GM19239 (cell line): ENCODE measurements around the gene SIK2.
"Not testable (repeated sequence)": the region's sequence is repeated elsewhere in the genome, so short reads cannot be mapped to it uniquely, and the experiment has no call there.

Experiments
- DNase-seq: peaks from one replicate; pipeline ENCODE4 v3.0.0; 2011; ENCODE audit warnings: low spot score; ENCODE audit not compliant: insufficient read length
- FAIRE-seq: peaks from 2 replicates; lab custom pipeline; 2011; peaks lifted over from hg19 to GRCh38; lab: Jason Lieb, UNC

SIK2 gene

GRCh38 chr11:111645657-111646316, 43.5 kb downstream of the SIK2 start:
- DNase-seq, result no peak

DNA sequence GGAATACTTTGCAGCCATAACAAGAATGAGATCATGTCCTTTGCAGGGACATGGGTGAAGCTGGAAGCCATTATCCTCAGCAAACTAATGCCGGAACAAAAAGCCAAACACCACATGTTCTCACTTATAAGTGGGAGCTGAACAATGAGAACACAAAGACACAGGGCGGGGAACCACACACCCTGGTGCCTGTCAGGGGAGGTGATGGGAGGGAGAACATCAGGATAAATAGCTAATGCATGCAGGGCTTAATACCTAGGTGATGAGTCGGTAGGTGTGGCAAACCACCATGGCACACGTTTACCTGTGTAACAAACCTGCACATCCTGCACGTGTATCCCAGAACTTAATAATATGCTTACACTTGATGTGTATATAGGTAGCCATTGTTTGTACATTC, 49.1 kb downstream of the SIK2 start:
- not testable (repeated sequence) for DNase-seq, FAIRE-seq

More at GRCh38 chr11:111645657-111646316, 43.5 kb downstream of the SIK2 start:
- FAIRE-seq, result no peak

- no peak for FAIRE-seq
- DNase-seq, result no peak
Measured at GRCh38 chr11:111652184-111652583, 49.9 kb downstream of the SIK2 start.

DNA sequence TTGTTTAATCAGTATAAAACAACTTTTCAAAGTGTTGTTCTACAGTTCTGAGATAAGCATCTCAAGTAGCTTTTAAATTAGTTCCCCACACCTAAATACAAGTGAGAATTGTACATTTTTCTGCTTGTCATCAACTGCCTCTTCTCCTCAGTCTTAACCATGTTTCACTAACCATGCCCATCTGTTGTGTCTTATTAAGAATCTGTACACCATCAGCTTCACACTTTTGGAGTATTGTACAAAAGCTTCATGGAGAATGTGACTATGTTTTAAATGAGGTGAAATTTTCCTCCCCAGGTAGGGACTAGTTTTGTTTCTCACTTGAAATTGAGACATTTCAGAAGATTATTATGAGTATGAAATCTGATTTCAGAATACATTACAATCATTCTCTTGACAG, 52.4 kb downstream of the SIK2 start:
- FAIRE-seq (no peak), DNase-seq (no peak)

DNA sequence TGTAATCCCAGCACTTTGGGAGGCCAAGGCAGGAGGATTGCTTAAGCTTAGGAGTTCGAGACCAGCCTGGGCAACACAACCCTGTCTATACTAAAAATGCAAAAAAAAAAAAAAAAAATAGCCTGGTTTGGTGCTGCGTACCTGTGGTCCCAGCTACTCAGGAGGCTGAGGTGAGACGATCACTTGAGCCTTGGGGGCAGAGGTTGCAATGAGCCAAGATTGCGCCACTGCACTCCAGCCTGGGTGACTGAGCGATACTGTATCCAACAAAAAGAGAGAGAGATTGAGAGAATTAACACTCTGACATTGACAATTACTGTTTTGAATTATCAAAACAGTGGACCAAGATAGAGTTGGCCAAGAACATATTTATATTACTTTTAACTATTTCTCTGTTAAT, 53.7 kb downstream of the SIK2 start:
- FAIRE-seq, result no peak
- DNase-seq, result no peak

GRCh38 chr11:111657905-111658304, 55.7 kb downstream of the SIK2 start:
- not testable (repeated sequence) for FAIRE-seq, DNase-seq

DNA sequence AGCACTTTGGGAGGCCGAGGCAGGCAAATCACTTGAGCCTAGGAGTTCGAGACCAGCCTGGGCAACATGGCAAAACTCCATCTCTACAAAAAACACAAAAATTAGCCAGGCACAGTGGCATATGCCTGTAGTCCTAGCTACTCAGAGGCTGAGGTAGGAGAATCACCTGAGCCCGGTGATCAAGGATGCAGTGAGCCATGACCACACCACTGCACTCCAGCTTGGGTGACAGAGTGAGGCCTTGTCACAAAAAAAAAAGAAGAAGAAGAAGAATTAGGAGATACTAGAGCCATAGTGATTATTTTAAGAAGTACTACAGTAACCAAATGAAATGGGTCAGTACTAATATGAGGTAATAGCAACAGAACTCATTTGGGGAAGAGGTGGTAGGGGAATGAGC, 56.2 kb downstream of the SIK2 start:
- not testable (repeated sequence) for FAIRE-seq, DNase-seq

DNA sequence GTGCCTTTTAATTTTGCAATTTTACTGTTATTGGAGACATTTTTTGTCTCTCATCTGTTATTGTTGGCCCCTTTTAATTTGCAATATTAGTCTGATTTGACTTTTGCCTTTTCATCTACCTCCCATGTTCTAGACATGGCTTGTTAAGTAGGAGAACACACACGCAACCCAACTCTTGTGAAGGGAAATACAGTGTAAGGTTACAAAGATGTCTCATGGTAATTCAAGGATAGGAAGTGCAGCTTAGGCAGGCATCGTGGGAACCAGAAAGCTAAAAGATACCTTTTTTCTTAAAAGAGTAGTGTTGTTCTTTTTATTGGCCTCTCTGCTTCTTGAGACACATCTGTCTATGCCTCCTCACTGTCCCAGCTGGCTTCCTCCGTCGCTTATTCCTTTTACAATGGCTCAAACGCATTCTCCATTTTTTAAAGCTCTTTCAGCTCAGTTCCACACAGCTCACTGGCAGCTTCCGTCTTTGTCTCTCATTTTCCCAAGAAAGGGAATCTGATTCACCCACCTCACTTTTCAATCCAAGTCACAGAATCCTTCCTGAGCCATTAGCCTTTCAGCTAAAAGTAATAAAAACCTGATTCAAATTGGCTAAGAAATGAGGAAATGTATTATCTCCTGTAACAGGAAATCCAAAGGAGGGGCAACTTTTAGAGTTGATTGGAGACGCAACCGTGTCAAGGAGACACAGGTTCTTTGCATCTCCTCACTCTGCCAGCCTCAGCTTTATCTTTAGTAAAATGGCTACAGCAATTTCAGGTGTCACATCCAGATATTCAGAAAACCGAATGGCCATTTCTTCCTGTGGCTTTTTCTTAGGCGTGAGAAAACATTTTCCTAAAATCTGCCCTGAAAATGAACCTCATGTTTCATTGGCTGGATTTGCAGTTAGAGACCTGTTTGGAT, 57.2 kb downstream of the SIK2 start:
- DNase-seq (no peak), FAIRE-seq (no peak)

DNA sequence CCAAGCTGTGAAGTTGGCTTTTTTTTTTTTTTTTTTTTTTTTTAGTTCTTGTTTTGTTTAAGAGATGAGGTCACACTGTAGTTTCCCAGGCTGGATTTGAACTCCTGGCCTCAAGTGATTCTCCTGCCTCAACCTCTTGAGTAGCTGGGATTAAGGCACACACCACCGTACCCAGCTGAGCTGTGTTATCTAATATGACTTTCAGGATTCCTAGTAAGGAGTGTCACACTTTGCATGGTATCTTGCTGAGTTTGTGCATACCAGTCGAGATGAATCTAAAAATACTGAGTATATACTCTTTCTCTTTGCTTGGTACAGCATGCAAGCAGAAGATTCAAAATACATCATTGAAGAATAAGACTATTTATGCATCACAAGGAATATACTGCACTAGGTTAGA, 58.6 kb downstream of the SIK2 start:
- no peak for FAIRE-seq
- DNase-seq, result no peak

GRCh38 chr11:111663820-111664219, 61.6 kb downstream of the SIK2 start:
- FAIRE-seq (no peak), DNase-seq (no peak)

GRCh38 chr11:111665777-111666176, 63.5 kb downstream of the SIK2 start:
- FAIRE-seq, result no peak

DNA sequence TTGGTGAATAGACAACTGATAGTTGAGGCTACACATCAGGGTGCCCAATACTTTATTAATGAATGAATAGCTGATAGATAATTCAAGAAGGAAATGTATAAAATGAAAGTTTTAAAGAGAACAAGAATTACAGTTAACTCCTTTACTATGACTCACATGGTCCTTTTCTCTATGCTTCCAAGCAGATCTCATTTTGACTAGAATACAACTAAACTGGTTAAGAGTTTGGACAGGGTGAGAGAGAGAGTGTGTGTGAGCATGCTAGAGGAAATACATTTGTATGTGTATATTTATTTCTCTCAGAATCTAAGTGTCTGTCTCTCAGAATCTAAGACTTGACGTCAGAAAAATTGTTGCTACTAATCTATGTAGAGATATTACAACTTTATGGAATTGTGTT, 66.7 kb downstream of the SIK2 start:
- FAIRE-seq (no peak), DNase-seq (no peak)

More at GRCh38 chr11:111665777-111666176, 63.5 kb downstream of the SIK2 start:
- no peak for DNase-seq

DNA sequence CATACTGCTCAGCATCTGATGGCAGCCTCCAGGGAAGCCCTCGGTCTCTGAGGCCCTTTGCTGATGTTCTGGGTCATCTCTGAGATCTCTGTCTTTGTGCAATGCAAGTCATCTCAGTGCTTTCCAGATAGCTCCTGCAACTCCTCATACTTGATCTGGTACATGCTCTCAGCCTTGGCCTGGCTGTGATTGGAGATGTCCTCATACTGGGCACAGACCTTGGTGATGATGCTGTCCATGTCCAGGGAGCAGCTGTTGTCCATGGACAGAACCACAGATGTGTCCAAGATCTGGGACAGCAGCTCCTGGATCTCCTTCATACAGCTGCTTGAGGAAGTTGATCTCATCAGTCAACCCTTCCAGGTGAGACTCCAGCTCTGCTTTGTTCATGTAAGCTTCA, 69.1 kb downstream of the SIK2 start:
- DNase-seq (no peak), FAIRE-seq (no peak)

DNA sequence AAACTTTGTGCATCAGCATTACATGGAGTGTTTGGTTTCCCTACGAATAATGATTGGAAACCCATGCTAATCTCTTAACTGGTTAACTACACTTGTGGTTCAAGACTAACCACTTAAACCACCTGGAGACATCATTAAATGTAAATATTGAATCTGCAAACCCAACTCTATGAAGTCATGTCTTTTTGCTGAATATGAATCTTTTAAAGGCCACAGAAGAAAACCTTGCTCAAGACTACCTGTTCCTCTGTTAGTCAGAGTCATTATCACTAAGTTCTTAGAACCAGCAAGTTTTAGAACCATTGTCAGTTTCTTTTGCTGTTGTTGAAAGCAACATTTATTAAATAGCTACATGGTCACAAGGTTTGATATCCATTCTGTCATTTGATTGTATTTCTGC, 70.7 kb downstream of the SIK2 start:
- FAIRE-seq, result no peak
- no peak for DNase-seq

- FAIRE-seq, result no peak
Measured at GRCh38 chr11:111674941-111675340, 72.7 kb downstream of the SIK2 start.

DNA sequence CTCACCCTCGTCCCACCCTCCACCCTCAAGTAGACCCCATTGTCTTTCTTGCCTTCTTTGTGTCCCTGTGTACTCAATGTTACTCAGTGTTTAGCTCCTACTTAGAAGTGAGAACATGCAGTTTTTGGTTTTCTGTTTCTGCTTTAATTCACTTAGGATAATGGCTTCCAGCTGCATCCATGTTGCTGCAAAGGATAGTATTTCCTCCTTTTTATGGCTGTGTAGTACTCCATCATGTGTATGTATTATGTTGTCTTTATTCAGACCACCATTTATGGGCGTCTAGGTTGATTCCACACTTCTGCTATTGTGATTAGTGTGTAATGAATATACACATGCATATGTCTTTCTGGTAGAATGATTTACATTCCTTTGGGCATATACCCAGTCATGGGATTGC, 73.6 kb downstream of the SIK2 start:
- DNase-seq (no peak), FAIRE-seq (no peak)

More at GRCh38 chr11:111674941-111675340, 72.7 kb downstream of the SIK2 start:
- DNase-seq, result no peak

GRCh38 chr11:111676878-111677585, 74.8 kb downstream of the SIK2 start:
- FAIRE-seq (no peak), DNase-seq (no peak)

- DNase-seq, result no peak
- FAIRE-seq, result no peak
Measured at GRCh38 chr11:111680486-111681175, 78.4 kb downstream of the SIK2 start.

- FAIRE-seq (no peak), DNase-seq (no peak)
Measured at GRCh38 chr11:111683806-111684205, 81.6 kb downstream of the SIK2 start.

DNA sequence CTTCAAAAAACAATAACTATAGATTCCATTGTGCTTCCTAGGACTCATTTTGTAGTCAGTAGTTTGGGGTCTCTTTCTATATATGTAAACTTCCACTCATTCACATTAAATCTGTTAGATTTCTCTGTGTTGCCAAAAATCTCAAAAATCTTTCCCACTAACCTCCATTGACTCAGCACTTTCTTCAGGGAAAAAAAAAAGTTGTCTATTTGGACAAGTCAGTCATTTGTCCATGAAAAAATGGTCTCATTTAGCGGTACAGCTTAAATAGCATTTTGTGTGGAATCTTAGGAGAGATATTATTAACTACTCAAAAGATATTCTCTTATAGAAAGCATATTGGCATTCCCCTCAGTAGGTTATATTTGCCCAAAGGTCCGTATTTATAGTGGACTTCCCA, 82.0 kb downstream of the SIK2 start:
- FAIRE-seq (no peak), DNase-seq (no peak)
